Endothelial cell of umbilical vein (primary cell): Measurements from ENCODE around the gene ASIC4.

Experiments
- CTCF ChIP-seq, 2 donors: IDR thresholded peaks; 1 replicate in 1 of 2; 2 replicates in 1 of 2; pipeline ENCODE4 v1.5.1; 2011; ENCODE audit warnings: low read length in 2 of 2, mild to moderate bottlenecking in 2 of 2, moderate library complexity in 2 of 2, control low read depth in 1 of 2, inconsistent platforms in 1 of 2, low read depth in 1 of 2; ENCODE audit not compliant: insufficient read depth in 1 of 2; ENCODE audit errors: extremely low read depth in 1 of 2
- EZH2 ChIP-seq: IDR thresholded peaks from 2 replicates; pipeline ENCODE4 v1.6.1; 2012; ENCODE audit warnings: borderline replicate concordance, low read depth, mild to moderate bottlenecking, moderate library complexity, low read length, inconsistent platforms; ENCODE audit not compliant: severe bottlenecking
- FOS ChIP-seq: IDR thresholded peaks from 2 replicates; pipeline ENCODE4 v1.6.1; 2011; ENCODE audit warnings: mild to moderate bottlenecking, low read length, moderate library complexity, borderline replicate concordance; ENCODE audit not compliant: insufficient read depth
- JUN ChIP-seq: IDR thresholded peaks from 2 replicates; pipeline ENCODE4 v1.6.1; 2011; ENCODE audit warnings: borderline replicate concordance, low read depth; ENCODE audit not compliant: insufficient read length, insufficient read depth
- MAX ChIP-seq: IDR thresholded peaks from 2 replicates; pipeline ENCODE4 v1.6.1; 2011; ENCODE audit not compliant: insufficient read depth, insufficient read length
- MYC ChIP-seq: IDR thresholded peaks from one replicate; pipeline ENCODE4 v1.6.1; 2011; ENCODE audit warnings: mild to moderate bottlenecking, low read depth, low read length
- POLR2A ChIP-seq: IDR thresholded peaks from 2 replicates; pipeline ENCODE4 v1.6.1; 2012; ENCODE audit warnings: low read depth, mild to moderate bottlenecking, control low read depth, low read length
- POLR2AphosphoS5 ChIP-seq: IDR thresholded peaks from 2 replicates; pipeline ENCODE4 v1.6.1; 2012; ENCODE audit warnings: low read depth, mild to moderate bottlenecking, control low read depth, low read length, moderate library complexity; ENCODE audit not compliant: insufficient read depth

- no peak for TF ChIP-seq CTCF (IDR thresholded peaks at IDR 0.05; ENCODE audit: extremely low read depth in 1 of 2, insufficient read depth in 1 of 2, low read depth in 1 of 2, low read length in 2 of 2)
- no peak for TF ChIP-seq POLR2A
- TF ChIP-seq EZH2 = no peak
- TF ChIP-seq POLR2AphosphoS5 = no peak
- TF ChIP-seq MAX = no peak
- no peak for TF ChIP-seq FOS
- no peak for TF ChIP-seq MYC
- TF ChIP-seq JUN = no peak
Observed at GRCh38 chr2:219556413-219556812, 42.1 kb downstream of the ASIC4 start.
